IMR-90 (cell line): Measurements from ENCODE around the gene ATP2C2.

Experiments
- BHLHE40 ChIP-seq: fragments of 150-350 bp; IDR thresholded peaks from 2 replicates; pipeline ENCODE4 v1.6.1; 2016; ENCODE audit warnings: mild to moderate bottlenecking, low read depth, low read length
- CHD1 ChIP-seq: IDR thresholded peaks from 2 replicates; pipeline ENCODE4 v1.6.1; 2012; ENCODE audit warnings: low read depth, low read length, improper control_type of control experiment
- FOS ChIP-seq: fragments of 150-350 bp; IDR thresholded peaks from 2 replicates; pipeline ENCODE4 v1.6.1; 2016; ENCODE audit warnings: low read depth, low read length
- NFE2L2 ChIP-seq: fragments of 150-350 bp; IDR thresholded peaks from 2 replicates; pipeline ENCODE4 v1.6.1; 2016; ENCODE audit warnings: low read depth, mild to moderate bottlenecking, low read length
- POLR2A ChIP-seq: IDR thresholded peaks from 2 replicates; pipeline ENCODE4 v1.6.1; 2012; ENCODE audit warnings: mild to moderate bottlenecking, low read depth, low read length
- RAD21 ChIP-seq: IDR thresholded peaks from 2 replicates; pipeline ENCODE4 v1.6.1; 2012; ENCODE audit warnings: low read length, improper control_type of control experiment
- RCOR1 ChIP-seq: IDR thresholded peaks from 2 replicates; pipeline ENCODE4 v1.6.1; 2012; ENCODE audit warnings: mild to moderate bottlenecking, low read length, improper control_type of control experiment; ENCODE audit not compliant: insufficient replicate concordance
- RFX5 ChIP-seq: IDR thresholded peaks from 2 replicates; pipeline ENCODE4 v1.8.0; 2012; ENCODE audit warnings: low read depth, mild to moderate bottlenecking, low read length, moderate library complexity
- SMC3 ChIP-seq: fragments of 150-350 bp; IDR thresholded peaks from 2 replicates; pipeline ENCODE4 v1.6.1; 2016; ENCODE audit warnings: low read depth, mild to moderate bottlenecking, antibody characterized with exemption, low read length, moderate library complexity
- TF ChIP-seq, protein P1 (sequence below): conservative IDR thresholded peaks from 2 replicates; pipeline ENCODE4 v1.5.1; 2012; ENCODE audit warnings: mild to moderate bottlenecking, low read depth, low read length, improper control_type of control experiment
- TF ChIP-seq, protein P2 (sequence below): fragments of 150-350 bp; IDR thresholded peaks from 2 replicates; pipeline ENCODE4 v1.6.1; 2017; ENCODE audit warnings: mild to moderate bottlenecking, antibody characterized with exemption, low read length, low read depth

GRCh38 chr16:84340325-84341040 lies 27.9 kb upstream of the ATP2C2 start:
- TF ChIP-seq NFE2L2 (no peak), RAD21 (no peak), POLR2A (no peak), SMC3 (no peak), BHLHE40 (no peak), FOS (no peak), CHD1 (no peak), RFX5 (no peak), RCOR1 (no peak)
- TF ChIP-seq, protein P1, sequence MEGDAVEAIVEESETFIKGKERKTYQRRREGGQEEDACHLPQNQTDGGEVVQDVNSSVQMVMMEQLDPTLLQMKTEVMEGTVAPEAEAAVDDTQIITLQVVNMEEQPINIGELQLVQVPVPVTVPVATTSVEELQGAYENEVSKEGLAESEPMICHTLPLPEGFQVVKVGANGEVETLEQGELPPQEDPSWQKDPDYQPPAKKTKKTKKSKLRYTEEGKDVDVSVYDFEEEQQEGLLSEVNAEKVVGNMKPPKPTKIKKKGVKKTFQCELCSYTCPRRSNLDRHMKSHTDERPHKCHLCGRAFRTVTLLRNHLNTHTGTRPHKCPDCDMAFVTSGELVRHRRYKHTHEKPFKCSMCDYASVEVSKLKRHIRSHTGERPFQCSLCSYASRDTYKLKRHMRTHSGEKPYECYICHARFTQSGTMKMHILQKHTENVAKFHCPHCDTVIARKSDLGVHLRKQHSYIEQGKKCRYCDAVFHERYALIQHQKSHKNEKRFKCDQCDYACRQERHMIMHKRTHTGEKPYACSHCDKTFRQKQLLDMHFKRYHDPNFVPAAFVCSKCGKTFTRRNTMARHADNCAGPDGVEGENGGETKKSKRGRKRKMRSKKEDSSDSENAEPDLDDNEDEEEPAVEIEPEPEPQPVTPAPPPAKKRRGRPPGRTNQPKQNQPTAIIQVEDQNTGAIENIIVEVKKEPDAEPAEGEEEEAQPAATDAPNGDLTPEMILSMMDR, result no peak
- TF ChIP-seq, protein P2, sequence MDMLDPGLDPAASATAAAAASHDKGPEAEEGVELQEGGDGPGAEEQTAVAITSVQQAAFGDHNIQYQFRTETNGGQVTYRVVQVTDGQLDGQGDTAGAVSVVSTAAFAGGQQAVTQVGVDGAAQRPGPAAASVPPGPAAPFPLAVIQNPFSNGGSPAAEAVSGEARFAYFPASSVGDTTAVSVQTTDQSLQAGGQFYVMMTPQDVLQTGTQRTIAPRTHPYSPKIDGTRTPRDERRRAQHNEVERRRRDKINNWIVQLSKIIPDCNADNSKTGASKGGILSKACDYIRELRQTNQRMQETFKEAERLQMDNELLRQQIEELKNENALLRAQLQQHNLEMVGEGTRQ, result no peak
